Activated naive CD8-positive, alpha-beta T cell treated with anti-CD3 and anti-CD28 coated beads, Interleukin-2, amount 50 U/mL, for 24 hours (primary cell): ENCODE results near the gene FOXA1.
"Not testable (repeated sequence)": the region's sequence is repeated elsewhere in the genome, so short reads cannot be mapped to it uniquely, and the experiment has no call there.

Source experiments
- ATAC-seq: fragments of 150-1000 bp; cut with Tn5 transposase; one replicate; pipeline ENCODE4 v1.10.0; 2021
- DNase-seq: peaks from one replicate; pipeline ENCODE4 v3.0.0; 2021
- H3K27ac Mint-ChIP-seq: one replicate; pipeline ENCODE4 v1.8.0; 2021; ENCODE audit warnings: mild to moderate bottlenecking, mixed read lengths
- H3K27me3 Mint-ChIP-seq: one replicate; pipeline ENCODE4 v1.8.0; 2021; ENCODE audit warnings: mixed read lengths
- H3K36me3 Mint-ChIP-seq: one replicate; pipeline ENCODE4 v1.8.0; 2021; ENCODE audit warnings: low read depth, mixed read lengths
- H3K4me1 Mint-ChIP-seq: one replicate; pipeline ENCODE4 v1.8.0; 2021; ENCODE audit warnings: mixed read lengths
- H3K4me3 Mint-ChIP-seq: one replicate; pipeline ENCODE4 v1.8.0; 2021; ENCODE audit warnings: mild to moderate bottlenecking, moderate library complexity, mixed read lengths
- H3K9me3 Mint-ChIP-seq: one replicate; pipeline ENCODE4 v1.8.0; 2021; ENCODE audit warnings: mixed read lengths

The FOXA1 gene

GRCh38 chr14:37565550-37565949, 29.5 kb downstream of the FOXA1 start:
- H3K27ac Mint-ChIP-seq: no peak overlapping the region
- no peak for ATAC-seq
- DNase-seq: no peak
- H3K27me3 Mint-ChIP-seq: no peaks in the 10 kb centered on the region
- peaks cover 4% of the 10 kb centered on the region for H3K9me3 Mint-ChIP-seq
- H3K4me1 Mint-ChIP-seq: no peaks in the 10 kb centered on the region
- no peaks in the 10 kb centered on the region for H3K36me3 Mint-ChIP-seq
- H3K4me3 Mint-ChIP-seq: no peak overlapping the region

GRCh38 chr14:37563189-37563588, 31.9 kb downstream of the FOXA1 start:
- DNase-seq (no peak), ATAC-seq (no peak)
- Mint-ChIP-seq H3K27me3 (no peaks in the 10 kb centered on the region), H3K4me1 (no peaks in the 10 kb centered on the region), H3K27ac (no peak overlapping the region), H3K4me3 (no peak overlapping the region), H3K9me3 (peaks cover 10% of the 10 kb centered on the region), H3K36me3 (no peaks in the 10 kb centered on the region)

DNA sequence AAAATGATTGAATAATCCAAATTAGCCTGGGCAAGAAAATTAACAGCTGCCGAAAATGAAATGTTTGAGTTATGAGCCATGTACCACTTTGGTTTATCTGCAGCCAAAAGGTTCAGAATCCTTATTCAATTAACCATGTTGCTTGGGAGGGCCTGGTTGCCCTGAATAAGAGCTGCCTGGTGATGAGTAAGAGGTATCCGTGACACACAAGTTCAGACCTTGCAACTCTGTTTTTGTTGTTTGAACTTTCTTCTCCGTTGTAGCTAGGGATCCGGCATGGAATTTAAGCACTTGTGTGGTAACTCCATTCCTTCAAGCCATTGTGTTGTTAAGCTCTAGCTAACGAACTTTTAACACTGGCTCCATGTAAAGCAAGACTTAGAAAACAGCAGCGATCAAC, 35.7 kb downstream of the FOXA1 start:
- no peak overlapping the region for H3K27ac Mint-ChIP-seq
- H3K4me3 Mint-ChIP-seq: no peak overlapping the region
- peaks cover 18% of the 10 kb centered on the region for H3K9me3 Mint-ChIP-seq
- H3K36me3 Mint-ChIP-seq: peaks cover 4% of the 10 kb centered on the region
- H3K4me1 Mint-ChIP-seq: no peaks in the 10 kb centered on the region
- H3K27me3 Mint-ChIP-seq: no peaks in the 10 kb centered on the region
- ATAC-seq (no peak), DNase-seq (no peak)

GRCh38 chr14:37558740-37559139, 36.3 kb downstream of the FOXA1 start:
- DNase-seq (no peak), ATAC-seq (no peak)
- Mint-ChIP-seq H3K4me1 (no peaks in the 10 kb centered on the region), H3K4me3 (no peak overlapping the region), H3K27ac (no peak overlapping the region), H3K27me3 (no peaks in the 10 kb centered on the region), H3K36me3 (peaks cover 4% of the 10 kb centered on the region), H3K9me3 (peaks cover 21% of the 10 kb centered on the region)

DNA sequence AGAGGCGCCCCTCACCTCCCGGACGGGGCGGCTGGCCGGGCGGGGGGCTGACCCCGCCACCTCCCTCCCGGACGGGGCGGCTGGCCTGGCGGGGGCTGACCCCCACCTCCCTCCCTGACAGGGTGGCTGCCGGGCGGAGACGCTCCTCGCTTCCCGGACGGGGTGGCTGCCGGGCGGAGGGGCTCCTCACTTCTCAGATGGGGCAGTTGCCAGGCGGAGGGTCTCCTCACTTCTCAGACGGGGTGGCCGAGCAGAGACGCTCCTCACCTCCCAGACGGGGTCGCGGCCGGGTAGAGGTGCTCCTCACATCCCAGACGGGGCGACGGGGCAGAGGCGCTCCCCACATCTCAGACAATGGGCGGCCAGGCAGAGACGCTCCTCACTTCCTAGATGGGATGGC, 39.5 kb downstream of the FOXA1 start:
- H3K9me3 Mint-ChIP-seq: peaks cover 34% of the 10 kb centered on the region
- not testable (repeated sequence) for H3K27me3 Mint-ChIP-seq, H3K36me3 Mint-ChIP-seq, DNase-seq, ATAC-seq, H3K4me3 Mint-ChIP-seq, H3K27ac Mint-ChIP-seq, H3K4me1 Mint-ChIP-seq

DNA sequence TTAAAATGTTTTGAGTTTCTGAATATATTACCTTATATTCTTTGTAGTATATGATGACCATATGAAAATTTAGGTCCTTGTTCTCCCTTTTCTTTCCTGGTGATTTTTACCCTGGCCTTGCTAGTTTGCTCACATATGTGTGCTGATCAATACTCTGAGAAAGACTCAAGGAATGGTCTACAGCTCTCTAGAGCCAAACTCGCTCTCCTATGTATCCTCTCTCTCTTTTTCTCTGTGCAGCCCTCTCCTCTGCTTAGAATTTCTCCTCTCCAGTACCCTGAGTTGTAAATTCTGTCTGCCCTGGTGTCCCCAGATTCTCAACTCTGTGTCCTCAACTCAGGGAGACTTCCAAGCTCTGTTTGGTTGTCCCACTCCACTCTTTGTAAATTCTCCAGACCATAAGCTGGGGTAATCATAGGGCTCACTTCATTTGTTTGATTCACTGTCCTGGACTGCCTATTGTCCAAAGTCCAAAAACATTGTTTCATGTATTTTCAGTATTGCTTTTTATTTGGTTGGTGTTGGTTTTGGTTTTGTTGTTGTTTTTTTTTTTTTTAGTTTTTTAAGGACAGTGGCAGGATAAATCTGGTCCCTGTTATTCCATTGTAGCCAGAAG, 41.0 kb downstream of the FOXA1 start:
- no peak overlapping the region for H3K4me3 Mint-ChIP-seq
- peaks cover 32% of the 10 kb centered on the region for H3K9me3 Mint-ChIP-seq

GRCh38 chr14:37551119-37551518, 43.9 kb downstream of the FOXA1 start:
- Mint-ChIP-seq H3K4me1 (no peaks in the 10 kb centered on the region), H3K27me3 (no peaks in the 10 kb centered on the region), H3K27ac (no peak overlapping the region), H3K4me3 (no peak overlapping the region), H3K36me3 (no peaks in the 10 kb centered on the region), H3K9me3 (peaks cover 19% of the 10 kb centered on the region)
- ATAC-seq: no peak
- DNase-seq: no peak

More for the DNA sequence above, 41.0 kb downstream of the FOXA1 start:
- no peaks in the 10 kb centered on the region for H3K27me3 Mint-ChIP-seq
- H3K27ac Mint-ChIP-seq: no peak overlapping the region
- DNase-seq: no peak
- H3K4me1 Mint-ChIP-seq: no peaks in the 10 kb centered on the region
- no peak for ATAC-seq
- peaks cover 4% of the 10 kb centered on the region for H3K36me3 Mint-ChIP-seq

DNA sequence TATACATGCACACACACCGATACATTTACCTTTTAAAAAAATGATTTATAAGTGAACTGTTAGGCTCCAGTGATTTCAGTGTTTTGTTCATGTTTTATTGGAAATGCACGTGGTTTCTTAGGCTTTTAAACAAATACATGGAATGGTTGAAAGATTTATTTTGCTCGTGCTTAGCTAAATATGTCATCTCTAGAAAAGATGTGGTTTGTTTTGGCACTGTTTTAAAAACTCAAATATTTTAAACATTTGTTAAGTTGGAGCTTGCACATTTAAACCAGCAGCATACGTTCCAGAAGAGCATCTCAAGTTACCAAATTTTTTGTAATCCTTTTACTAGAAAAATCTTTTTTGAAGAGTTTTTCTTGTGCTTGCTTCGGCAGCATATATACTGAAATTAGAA, 44.5 kb downstream of the FOXA1 start:
- peaks cover 19% of the 10 kb centered on the region for H3K9me3 Mint-ChIP-seq
- ATAC-seq: no peak

DNA sequence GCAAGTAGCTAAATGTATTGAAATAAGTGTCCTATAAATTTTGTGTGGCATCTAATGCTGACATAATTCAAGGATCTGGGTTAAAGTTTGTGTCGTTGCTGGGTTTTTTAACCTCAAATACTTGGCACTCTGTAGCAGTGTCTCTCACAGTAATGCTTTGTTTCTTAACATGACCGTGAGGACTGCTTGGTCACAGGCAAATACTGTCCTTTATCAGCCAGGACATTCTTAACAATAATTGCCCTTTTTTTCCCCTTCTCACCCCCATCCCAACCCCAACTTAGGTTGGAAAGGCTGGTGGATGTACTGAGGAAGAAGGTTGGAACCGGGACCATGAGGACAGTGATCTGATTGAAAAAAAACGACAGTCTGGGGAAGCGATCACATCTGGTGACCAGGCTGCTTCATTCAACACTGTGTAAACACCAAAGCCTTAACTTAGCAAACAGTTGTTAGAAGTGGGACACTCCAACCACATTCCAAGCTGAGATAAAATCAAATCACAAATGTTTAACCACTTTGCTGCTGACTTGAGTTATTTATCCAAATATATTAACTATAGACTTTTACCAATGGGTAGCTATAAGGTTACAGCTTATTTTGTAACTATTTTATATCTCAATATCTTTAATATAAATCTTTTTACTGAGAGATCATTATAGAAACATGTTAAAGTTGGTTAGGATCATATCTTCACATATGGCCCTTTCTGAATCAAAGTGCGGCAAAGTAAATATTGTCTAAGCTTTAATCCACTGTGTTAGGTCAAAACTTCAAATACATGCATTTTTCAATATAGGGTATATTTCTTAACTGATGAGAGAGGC, 48.2 kb downstream of the FOXA1 start:
- Mint-ChIP-seq H3K4me1 (no peaks in the 10 kb centered on the region), H3K27me3 (no peaks in the 10 kb centered on the region), H3K4me3 (no peak overlapping the region), H3K9me3 (peaks cover 1% of the 10 kb centered on the region), H3K36me3 (no peaks in the 10 kb centered on the region), H3K27ac (no peak overlapping the region)
- ATAC-seq (no peak), DNase-seq (no peak)

More for the DNA sequence above, 44.5 kb downstream of the FOXA1 start:
- H3K4me1 Mint-ChIP-seq: no peaks in the 10 kb centered on the region
- H3K4me3 Mint-ChIP-seq: no peak overlapping the region
- H3K27me3 Mint-ChIP-seq: no peaks in the 10 kb centered on the region
- no peaks in the 10 kb centered on the region for H3K36me3 Mint-ChIP-seq
- no peak for DNase-seq
- H3K27ac Mint-ChIP-seq: no peak overlapping the region

DNA sequence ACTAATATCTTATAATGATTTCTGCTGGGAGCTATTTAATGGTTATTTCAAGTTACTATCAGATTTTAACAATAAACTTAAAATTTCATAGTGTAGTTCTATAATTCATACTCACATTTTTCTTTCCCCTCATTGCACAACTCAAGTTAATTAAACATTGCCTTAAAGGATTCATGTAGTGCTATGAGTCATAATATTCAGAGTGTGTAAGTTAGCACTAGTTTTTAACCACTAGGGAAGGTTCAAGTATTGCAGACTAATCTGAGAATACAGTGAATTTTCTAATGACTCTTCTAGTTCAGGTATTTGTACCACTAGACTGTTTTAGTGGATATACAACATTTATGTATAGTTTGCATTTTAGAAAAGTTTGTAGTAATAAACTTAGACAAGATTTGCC, 49.9 kb downstream of the FOXA1 start:
- H3K4me1 Mint-ChIP-seq: no peaks in the 10 kb centered on the region
- DNase-seq (no peak), ATAC-seq (no peak)
- no peaks in the 10 kb centered on the region for H3K36me3 Mint-ChIP-seq
- H3K27me3 Mint-ChIP-seq: no peaks in the 10 kb centered on the region
- no peak overlapping the region for H3K4me3 Mint-ChIP-seq
- no peak overlapping the region for H3K27ac Mint-ChIP-seq
- no peaks in the 10 kb centered on the region for H3K9me3 Mint-ChIP-seq

DNA sequence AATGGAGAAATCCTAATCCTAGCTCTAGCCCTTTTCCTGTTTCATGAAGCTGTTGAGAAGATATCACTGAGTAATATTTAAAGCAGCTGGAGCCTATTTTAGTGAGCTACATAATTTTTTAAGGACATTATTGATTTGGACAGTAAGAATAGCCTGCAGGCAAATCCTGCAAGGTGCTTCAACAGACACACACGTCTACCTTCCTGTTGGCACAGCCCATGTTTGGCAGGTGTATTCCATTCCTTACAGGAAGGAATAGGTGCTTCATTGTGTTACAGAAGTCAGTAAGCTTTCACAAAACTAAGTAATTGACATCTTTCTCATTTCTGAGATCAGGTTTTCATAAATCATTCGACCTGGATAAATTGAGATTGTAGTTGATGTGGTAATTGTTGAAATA, 50.6 kb downstream of the FOXA1 start:
- ATAC-seq (no peak), DNase-seq (no peak)
- Mint-ChIP-seq H3K4me1 (no peaks in the 10 kb centered on the region), H3K27ac (no peak overlapping the region), H3K9me3 (peaks cover 1% of the 10 kb centered on the region), H3K4me3 (no peak overlapping the region), H3K36me3 (no peaks in the 10 kb centered on the region), H3K27me3 (no peaks in the 10 kb centered on the region)

DNA sequence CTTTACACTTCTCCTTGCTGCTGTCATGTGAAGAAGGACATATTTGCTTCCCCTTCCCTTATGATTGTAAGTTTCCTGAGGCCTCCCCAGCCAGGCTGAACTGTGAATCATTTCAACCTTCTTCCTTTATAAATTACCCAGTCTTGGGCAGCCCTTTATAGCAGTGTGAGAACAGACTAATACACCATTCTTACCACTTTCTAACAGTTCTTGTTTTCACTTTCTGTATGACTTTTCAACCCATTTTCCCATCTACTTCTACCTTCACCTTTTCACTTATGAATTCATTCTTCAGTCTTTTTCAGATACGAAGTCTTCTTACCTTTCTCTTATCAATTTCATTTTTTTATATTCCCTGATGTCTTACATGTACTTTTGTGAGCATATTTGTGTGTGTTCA, 55.1 kb downstream of the FOXA1 start:
- no peaks in the 10 kb centered on the region for H3K4me1 Mint-ChIP-seq
- no peaks in the 10 kb centered on the region for H3K27me3 Mint-ChIP-seq
- no peaks in the 10 kb centered on the region for H3K36me3 Mint-ChIP-seq
- no peak overlapping the region for H3K4me3 Mint-ChIP-seq
- H3K9me3 Mint-ChIP-seq: peaks cover 5% of the 10 kb centered on the region
- no peak overlapping the region for H3K27ac Mint-ChIP-seq
- DNase-seq (no peak), ATAC-seq (no peak)
